GM18519 (cell line): ENCODE data around the gene ARHGAP24.
A peak's percentile ranks its signal among the peaks of the same experiment; 100 is the strongest.
"Not testable (repeated sequence)": the region's sequence is repeated elsewhere in the genome, so short reads cannot be mapped to it uniquely, and the experiment has no call there.

Experiments used
- ATAC-seq: cut with Tn5 transposase; IDR thresholded peaks from one replicate; pipeline ENCODE4 v1.9.1; 2021; ENCODE audit warnings: mild to moderate bottlenecking, moderate library complexity; ENCODE audit not compliant: unreplicated experiment, low FRiP score

Gene ARHGAP24

DNA sequence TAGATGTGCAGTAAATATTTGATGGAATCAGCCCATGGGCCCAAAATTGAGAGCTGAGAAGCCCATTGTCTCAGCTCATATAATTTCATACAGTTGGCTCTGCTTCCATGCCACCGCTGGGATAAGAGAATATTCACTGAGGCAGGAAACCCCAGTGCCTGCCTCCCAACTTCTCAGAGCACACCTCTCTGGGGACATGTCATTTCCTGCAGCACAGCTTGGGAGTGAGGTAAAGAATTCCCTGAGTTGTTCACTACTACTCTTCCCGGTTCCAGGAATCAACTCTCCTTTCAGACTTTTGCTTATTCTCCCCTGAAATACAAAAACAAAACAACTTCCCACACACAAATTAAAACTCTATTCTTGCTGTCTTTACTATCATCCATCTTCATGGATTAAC, 495.6 kb downstream of the ARHGAP24 start:
- no peak for ATAC-seq

DNA sequence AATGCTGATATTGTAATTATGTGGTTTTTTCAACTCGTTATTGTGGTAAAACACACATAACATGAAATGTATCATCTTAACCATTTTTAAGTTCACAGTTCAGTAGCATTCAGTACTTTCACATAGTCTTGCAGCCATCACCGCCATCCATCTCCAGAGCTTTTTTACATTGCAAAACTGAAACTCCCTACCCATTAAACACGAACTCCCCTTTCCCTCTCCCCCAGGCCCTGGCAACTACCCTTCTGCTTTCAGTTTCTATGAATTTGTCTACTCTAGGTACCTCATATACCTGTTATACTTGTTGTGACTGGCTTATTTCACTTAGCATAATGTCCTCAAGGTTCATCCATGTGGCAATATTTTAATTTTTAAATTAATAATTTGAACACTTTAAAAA, 504.3 kb downstream of the ARHGAP24 start:
- peak; percentile 84 for ATAC-seq

DNA sequence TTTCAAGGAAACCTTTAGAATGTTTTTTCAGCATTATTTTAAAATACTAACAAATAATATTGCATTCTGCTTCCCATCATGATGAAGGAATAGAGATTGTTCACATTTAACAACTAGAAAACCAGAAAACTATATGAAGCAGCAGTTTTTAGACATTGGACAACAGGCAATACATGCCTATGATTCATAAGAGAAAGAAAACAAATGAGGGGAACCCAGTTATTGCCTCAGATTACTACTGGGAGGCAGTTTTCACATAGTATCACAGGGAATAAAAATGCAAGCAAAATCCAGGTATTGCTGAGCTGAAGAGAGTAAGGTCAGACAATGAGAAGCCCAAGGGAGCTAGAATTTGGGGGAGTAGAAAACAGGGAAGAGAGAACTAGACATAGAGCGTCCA, 511.3 kb downstream of the ARHGAP24 start:
- no peak for ATAC-seq

DNA sequence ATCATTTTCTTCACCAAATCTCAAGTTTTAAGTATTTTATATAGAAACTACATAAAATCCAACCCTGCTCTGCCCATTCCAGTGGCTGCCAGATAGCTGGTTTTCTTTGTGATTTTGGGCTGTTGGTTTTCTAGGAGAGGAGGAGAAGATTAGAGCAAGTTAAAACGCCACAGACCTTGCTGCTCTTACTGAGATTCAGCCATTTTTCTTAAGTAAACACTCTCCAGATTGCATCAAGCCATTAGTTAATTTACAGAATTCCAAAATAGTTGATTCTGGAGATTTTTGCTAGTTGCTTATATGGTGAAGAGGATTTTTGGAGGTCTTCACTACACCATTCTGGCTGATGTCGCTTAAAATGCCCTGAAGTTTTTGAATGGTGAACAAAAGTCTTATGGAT, 518.7 kb downstream of the ARHGAP24 start:
- ATAC-seq: no peak

DNA sequence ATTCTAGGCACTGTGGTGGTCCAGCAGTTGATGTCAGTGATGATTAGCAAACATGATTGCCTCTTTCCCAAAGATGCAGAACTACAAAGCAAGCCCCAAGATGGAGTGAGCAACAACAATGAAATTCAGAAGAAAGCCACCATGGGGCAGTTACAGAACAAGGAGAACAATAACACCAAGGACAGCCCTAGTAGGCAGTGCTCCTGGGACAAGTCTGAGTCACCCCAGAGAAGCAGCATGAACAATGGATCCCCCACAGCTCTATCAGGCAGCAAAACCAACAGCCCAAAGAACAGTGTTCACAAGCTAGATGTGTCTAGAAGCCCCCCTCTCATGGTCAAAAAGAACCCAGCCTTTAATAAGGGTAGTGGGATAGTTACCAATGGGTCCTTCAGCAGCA, 519.6 kb downstream of the ARHGAP24 start:
- ATAC-seq: no peak

DNA sequence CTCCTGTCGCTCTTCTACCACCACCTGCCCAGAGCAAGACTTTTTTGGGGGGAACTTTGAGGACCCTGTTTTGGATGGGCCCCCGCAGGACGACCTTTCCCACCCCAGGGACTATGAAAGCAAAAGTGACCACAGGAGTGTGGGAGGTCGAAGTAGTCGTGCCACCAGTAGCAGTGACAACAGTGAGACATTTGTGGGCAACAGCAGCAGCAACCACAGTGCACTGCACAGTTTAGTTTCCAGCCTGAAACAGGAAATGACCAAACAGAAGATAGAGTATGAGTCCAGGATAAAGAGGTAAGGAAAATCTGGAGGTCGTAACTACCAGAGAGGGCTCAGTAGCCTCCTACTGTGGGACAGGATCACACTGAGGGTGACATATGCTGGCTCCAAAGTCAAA, 520.4 kb downstream of the ARHGAP24 start:
- no peak for ATAC-seq

DNA sequence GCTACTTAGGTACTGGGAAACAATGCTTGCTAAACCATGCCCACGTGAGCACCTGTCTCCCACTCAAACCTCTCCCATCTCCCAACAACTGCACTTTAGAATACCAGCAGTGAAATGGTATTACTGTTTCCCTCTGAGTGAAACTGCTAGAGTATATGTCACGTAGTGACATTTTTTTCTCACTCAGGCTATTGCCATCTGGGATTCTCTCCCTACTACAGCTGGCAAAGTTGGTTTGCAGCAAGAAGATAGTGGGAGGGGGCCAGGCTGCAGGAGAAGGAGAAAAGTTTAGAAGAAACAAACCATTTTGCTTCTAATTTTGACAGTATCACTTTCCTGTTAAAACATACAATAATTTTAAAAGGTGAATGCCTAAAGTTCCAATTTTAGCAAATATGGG, 526.6 kb downstream of the ARHGAP24 start:
- no peak for ATAC-seq

DNA sequence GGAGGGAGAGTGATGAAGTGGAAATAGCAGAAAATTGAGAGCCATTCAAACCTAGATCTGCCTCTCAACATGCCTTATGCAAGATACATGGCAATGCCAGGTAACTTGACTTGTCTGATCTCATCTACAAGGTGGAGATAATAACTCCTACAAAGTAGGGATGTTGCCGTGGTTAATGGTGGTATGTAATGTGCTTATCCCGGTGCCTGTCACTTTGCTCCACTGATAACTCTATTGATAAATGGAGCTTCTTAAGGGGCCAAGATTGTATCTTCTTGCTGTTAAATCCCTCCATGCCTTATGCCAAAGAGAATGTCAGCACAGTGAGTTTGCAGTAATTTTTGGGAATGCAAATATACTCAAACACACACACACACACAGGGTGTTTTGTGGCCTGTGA, 529.1 kb downstream of the ARHGAP24 start:
- no peak for ATAC-seq

DNA sequence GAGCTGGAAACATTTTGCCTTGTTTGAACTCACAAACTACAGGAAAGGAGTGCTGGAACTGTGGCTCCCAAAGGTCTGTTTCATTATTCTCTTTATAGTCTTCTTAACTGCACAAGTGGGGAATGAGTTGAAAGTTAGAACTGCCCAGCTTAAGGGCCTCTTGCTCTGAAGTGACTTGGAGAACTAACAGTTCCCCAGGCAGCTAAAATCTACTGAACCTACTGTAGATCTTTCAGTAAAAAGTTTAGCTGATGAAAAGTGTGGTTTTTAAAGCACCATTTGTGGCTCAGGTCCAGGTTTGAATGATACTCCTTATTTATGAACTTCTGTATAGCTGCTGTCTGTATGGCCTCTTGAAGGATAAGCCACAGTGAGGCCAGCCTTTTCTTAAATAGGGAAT, 531.1 kb downstream of the ARHGAP24 start:
- no peak for ATAC-seq

DNA sequence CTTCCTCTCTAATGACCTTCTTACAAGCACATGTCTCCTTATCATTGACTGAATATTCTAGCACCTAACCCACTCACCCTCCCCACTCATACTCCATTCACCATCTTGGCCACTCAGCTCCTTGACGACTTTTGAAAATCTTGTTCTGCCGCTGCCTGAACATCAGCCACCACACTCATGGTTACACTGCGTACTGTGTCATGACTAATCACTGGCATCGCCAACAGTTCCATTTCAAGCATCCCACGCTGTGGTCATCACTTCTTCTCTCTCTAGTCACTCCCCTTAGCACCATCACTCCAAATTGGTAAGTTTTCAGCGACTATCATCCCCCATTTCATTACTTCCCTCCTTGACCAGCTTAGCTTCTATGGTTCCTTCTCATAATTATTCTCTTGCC, 532.1 kb downstream of the ARHGAP24 start:
- no peak for ATAC-seq

DNA sequence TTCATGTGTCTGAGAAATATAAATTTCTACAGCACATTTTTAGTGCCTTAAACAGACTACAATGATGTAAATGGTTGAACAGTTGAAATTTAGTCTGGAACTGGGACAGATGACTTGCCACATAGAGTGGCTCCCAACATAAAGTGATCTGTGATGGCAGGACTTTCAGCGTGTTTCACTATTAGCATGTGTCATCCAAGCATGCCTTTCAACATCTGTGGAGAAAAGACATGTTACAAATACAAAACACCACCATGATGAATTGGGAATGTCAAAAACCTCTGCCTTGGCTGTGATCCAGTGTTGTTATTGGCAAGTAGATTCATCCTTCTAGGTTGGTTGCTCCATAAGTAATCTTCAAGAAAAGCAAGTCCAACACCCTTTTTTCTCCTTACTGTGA, 536.2 kb downstream of the ARHGAP24 start:
- no peak for ATAC-seq

DNA sequence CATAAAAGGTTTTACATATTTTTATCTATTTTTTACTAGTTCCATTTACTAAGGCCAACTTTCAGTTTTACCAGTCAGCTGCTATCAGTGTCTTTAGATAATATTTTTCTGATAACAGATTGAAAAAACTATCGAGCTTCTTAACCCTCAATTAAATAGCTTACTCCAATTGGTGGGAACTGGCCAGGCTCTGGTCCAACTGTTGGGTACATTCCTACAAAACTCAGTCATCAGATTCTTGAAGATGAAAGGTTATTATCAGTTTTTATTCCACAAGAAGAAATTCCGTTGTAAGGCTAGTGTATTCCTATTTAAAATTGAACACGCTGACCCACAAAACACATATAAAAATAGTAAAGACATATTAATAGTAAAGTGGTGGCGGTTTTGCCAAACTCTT, 538.7 kb downstream of the ARHGAP24 start:
- no peak for ATAC-seq

DNA sequence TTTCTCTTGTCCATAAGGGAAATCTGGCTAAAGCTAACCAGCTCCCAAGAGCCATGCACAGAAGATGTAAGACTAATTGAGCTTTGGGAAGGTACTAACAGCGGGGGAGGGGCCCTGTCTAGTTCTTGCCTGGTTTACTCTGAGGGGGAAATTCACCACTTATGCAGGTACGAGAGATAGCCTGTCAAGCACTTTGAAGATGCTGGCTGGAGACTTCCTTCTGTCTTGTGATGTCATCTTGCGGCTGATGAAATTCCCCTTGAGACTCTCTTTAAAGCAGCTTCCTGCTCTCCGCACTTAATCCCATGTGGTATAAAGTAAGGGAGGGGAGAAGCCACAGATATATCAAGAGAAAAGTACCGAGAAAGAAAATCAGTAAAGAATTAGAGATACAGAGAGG, 539.6 kb downstream of the ARHGAP24 start:
- peak; percentile 81 for ATAC-seq

DNA sequence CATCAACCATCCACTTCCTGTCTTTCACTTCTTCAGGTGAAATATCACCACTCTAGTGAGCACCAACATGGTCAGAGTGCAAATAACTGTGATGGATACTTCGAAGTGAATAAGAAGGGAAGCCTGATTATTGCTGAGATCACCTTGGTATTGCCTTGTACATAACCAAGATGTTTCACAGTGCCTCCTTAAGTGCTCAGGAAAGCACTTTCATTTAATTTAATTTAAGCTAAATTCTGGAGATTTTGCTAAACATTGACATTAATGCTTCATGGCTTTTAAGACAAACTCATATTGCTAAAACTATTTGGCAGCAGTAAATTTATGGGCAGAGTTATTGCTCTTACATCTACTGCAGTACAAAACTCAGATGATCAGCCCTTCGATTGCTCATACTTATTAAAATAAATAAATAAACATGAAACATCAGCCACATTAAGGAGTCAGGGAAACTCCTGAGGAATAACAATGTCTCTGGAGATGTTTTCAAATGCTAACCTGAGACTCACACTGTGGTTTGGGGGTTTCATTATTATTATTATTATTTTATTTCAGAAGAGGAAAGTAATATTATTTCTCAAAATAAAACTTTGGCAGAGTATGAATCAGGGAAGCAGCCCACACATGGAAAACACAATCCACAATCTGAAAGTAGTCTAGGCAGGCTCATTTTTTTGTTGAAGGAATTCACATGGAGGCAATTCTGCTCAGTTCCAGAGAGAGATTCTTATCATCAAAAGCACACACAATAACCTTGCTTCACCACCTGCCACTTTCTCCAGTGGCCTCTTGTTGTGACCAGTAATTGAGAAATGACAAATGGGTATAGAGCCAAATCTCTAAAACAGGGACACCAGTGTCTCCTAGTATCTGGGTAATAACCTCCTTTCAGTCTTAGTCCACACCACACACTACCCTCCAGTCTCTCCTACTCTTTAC, 540.7 kb downstream of the ARHGAP24 start:
- no peak for ATAC-seq

DNA sequence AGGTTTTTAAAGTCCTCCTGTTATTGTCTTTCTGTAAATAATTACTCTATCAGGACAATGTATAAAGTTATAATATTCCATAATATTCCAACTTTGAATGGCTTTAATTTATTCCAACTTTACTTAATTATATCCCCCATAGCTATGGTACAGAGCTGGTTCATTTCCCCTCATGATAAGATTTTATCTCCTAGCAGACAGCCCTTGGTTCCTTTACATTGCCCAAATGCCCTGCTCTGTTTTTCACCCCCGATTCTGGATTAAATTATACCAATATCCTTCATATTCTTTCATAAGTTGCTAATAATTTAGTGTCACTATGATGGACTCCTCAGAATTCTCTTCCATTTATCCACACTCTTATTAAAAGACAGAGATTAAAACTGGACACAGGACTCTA, 544.4 kb downstream of the ARHGAP24 start:
- ATAC-seq: no peak

DNA sequence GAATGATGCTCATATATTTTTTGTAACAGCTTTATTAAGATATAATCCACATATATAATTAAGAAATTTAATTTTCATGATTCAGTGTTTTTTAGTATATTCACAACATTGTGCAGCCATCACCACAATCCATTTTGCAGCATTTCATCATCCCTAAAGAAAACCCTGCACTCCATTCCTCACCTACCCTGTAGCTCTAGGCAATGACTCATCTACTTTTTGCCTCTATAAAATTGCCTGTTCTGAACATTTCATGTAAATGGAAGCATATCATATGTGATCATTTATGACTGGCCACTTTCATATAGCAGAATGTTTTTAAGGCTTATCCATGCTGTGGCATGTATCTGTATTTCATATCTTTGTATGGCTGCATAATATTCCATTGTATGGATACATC, 545.0 kb downstream of the ARHGAP24 start:
- no peak for ATAC-seq

DNA sequence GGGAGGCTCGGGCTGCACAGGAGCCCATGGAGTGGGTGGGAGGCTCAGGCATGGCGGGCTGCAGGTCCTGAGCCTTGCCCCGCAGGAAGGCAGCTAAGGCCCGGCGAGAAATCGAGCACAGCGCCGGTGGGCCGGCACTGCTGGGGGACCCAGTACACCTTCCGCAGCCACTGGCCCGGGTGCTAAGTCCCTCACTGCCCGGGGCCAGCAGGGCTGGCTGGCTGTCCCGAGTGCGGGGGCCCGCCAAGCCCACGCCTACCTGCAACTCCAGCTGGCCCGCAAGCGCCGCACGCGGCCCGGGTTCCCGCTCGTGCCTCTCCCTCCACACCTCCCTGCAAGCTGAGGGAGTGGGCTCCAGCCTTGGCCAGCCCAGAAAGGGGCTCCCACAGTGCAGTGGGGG, 546.7 kb downstream of the ARHGAP24 start:
- ATAC-seq: not testable (repeated sequence)

DNA sequence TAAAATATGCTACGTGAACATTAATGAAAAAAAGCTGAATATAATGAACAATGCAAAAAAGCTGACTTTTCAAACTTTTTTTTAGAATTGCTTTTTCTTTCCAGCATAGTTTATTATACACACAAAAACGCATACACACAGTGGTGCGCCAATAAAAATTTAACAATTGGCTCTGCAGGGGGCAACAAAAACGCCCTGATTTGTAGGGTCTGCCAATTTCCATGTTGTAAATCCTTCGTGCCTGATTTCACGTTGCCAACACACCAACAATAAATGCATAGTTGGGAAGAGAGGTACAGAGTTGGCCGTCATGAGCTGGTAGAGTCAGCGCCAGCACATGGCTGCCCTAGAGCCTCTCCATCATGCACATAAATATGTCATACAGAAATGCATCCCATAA, 551.8 kb downstream of the ARHGAP24 start:
- no peak for ATAC-seq

DNA sequence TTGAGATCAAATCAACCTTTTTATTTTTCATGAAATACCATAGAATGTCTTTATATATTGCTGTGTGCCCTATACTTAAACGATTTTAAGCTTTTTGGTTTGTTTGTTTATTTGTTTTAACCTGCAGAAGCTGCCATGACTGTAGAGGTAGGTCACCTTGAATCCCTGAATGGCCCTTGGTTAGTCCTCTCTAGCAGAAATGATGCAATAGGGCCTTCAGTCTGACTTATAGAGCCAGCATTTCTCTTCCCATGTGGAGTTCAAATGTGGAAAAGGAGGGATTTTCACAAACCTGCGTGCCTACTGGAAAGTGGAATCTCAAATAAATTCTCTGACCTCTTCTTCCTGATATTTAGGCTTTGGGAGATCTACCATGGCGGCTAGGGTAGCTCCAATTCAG, 557.0 kb downstream of the ARHGAP24 start:
- no peak for ATAC-seq

DNA sequence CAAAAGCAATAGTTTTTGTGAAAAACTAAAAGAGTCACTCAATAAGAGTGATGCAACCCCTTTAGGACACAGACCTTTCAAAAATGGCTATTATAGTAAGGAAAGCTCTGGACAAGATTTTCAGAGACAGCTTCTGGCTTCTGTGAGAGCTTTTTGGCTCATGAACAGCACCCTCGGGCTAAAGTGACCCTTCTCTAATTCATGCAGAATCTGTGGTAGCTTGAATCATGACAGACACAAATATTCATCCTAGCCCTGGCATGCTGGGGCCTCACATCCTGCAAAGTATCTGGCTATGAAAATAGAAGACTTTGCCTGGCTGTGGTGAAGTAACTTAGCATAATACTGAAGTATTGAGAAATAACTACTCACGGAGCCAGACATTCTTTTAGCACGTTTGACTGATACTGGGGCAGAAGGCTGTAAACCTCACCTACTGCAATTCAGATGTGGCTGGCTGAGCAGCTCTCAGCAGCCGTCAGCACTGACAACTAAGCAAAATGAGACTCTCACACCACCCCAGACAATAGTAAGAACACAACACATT, 557.6 kb downstream of the ARHGAP24 start:
- no peak for ATAC-seq

DNA sequence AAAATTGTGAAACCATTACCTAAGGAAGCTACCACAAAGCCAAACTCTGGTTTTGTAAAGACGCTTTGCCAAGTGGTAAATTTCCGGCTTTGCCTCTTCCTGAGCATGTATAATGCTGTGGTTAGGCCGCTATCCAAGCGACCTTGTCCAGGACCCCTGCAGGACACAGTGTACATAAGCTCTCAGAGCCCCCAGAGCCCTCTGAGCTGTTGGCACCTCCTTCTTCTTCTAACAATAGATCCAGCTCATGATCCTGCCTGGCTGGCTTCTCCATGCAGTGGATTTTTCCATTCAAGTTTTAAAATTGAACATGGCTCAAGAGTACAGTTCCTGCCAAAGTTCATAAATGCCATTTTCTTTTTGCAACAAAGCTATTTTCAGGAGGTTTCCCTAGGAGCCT, 558.2 kb downstream of the ARHGAP24 start:
- ATAC-seq: no peak

DNA sequence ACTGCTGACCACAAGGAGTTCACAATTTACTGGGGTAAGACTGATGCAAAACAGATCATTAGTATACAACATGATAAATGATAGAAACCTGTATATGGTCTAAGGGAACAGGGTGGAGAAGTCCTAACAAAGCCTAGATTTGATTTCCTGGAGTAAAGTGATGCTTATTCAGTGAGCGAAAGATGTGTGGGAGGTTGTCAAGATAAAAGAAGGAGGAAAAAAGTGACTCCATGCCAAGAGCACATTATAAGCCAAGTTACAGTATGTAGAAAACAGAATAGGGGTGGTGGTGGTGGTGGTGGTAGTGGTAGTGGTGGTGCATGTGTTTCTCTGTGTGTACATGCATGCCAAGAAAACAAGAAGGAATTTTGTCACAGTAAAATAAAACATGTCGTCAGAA, 559.7 kb downstream of the ARHGAP24 start:
- ATAC-seq: no peak
